K562 (cell line): ENCODE results near the gene DEDD. TPM values are rescaled to one million over a fixed set of nuclear protein-coding genes. Genes with fewer than 3 reads are reported as not detected.
A peak's percentile ranks its signal among the peaks of the same experiment; 100 is the strongest.

Experiments used
- BRD4 ChIP-seq: fragments of 200-600 bp; sonication (generic); IDR thresholded peaks from 2 replicates; pipeline ENCODE4 v1.6.1; 2017; ENCODE audit warnings: inconsistent platforms
- BRD9 ChIP-seq: fragments of 450-650 bp; IDR thresholded peaks from 2 replicates; pipeline ENCODE4 v1.6.1; 2018; ENCODE audit warnings: low read depth; ENCODE audit not compliant: partially characterized antibody
- CBX2 ChIP-seq: fragments of 200-600 bp; sonication (generic); IDR thresholded peaks from one replicate; pipeline ENCODE4 v1.6.1; 2012; ENCODE audit warnings: mild to moderate bottlenecking, low read length, inconsistent platforms; ENCODE audit not compliant: insufficient read depth, poor library complexity, severe bottlenecking
- CCNT2 ChIP-seq: IDR thresholded peaks from 2 replicates; pipeline ENCODE4 v1.6.1; 2011; ENCODE audit warnings: borderline replicate concordance, low read depth, mild to moderate bottlenecking, moderate library complexity, mixed read lengths, low read length; ENCODE audit not compliant: insufficient read length; ENCODE audit errors: extremely low read depth
- CHAMP1 ChIP-seq: fragments of 450-650 bp; IDR thresholded peaks from 2 replicates; pipeline ENCODE4 v1.6.1; 2016; ENCODE audit warnings: mild to moderate bottlenecking
- CHCHD3 ChIP-seq: fragments of 250-450 bp; sonication (Bioruptor Pico); IDR thresholded peaks from 2 replicates; pipeline ENCODE4 v2.1.2; 2022; ENCODE audit warnings: mild to moderate bottlenecking
- ERF ChIP-seq: fragments of 450-650 bp; formaldehyde crosslinking; IDR thresholded peaks from 2 replicates; pipeline ENCODE4 v1.4.0; 2020; ENCODE audit warnings: mild to moderate bottlenecking, mixed read lengths
- EWSR1 ChIP-seq: fragments of 450-650 bp; IDR thresholded peaks from 2 replicates; pipeline ENCODE4 v1.6.1; 2018; ENCODE audit warnings: borderline replicate concordance, mild to moderate bottlenecking, low read depth, moderate library complexity; ENCODE audit not compliant: partially characterized antibody
- FOXP4 ChIP-seq: sonication (generic); formaldehyde crosslinking; IDR thresholded peaks from 2 replicates; pipeline ENCODE4 v1.8.0; 2022; ENCODE audit warnings: mild to moderate bottlenecking, missing genetic modification reagents, borderline replicate concordance
- HDGF ChIP-seq: fragments of 450-650 bp; IDR thresholded peaks from 2 replicates; pipeline ENCODE4 v1.6.1; 2016
- HMGXB4 ChIP-seq: sonication (generic); formaldehyde crosslinking; IDR thresholded peaks from 2 replicates; pipeline ENCODE4 v1.8.1; 2023; ENCODE audit warnings: mild to moderate bottlenecking, missing genetic modification reagents
- LARP7 ChIP-seq: fragments of 450-650 bp; IDR thresholded peaks from 2 replicates; pipeline ENCODE4 v1.6.1; 2016
- MCM2 ChIP-seq: fragments of 450-650 bp; IDR thresholded peaks from 2 replicates; pipeline ENCODE4 v1.6.1; 2017; ENCODE audit warnings: low read depth, mild to moderate bottlenecking
- MEIS2 ChIP-seq: fragments of 450-650 bp; IDR thresholded peaks from 2 replicates; pipeline ENCODE4 v1.6.1; 2014; ENCODE audit warnings: mild to moderate bottlenecking; ENCODE audit not compliant: partially characterized antibody
- MTA3 ChIP-seq: fragments of 450-650 bp; formaldehyde crosslinking; IDR thresholded peaks from 2 replicates; pipeline ENCODE4 v1.6.1; 2017; ENCODE audit warnings: mild to moderate bottlenecking, borderline replicate concordance
- MYBL2 ChIP-seq, 2 experiments: fragments of 450-650 bp in 1 of 2; sonication (generic) in 1 of 2; formaldehyde crosslinking in 1 of 2; IDR thresholded peaks; 2 replicates each; pipeline versions ENCODE4 v1.6.1 to v1.8.1; 2017 to 2022; ENCODE audit warnings: borderline replicate concordance in 1 of 2, inconsistent platforms in 1 of 2, low read depth in 1 of 2, mild to moderate bottlenecking in 1 of 2, missing genetic modification reagents in 1 of 2, moderate library complexity in 1 of 2
- RBM15 ChIP-seq: fragments of 200-400 bp; formaldehyde crosslinking; IDR thresholded peaks from 2 replicates; pipeline ENCODE4 v1.6.1; 2018; ENCODE audit warnings: mild to moderate bottlenecking, low read length, moderate library complexity; ENCODE audit not compliant: insufficient read depth
- RFX1 ChIP-seq: fragments of 450-650 bp; IDR thresholded peaks from 2 replicates; pipeline ENCODE4 v1.6.1; 2016; ENCODE audit warnings: mild to moderate bottlenecking, moderate library complexity
- THRAP3 ChIP-seq: fragments of 450-650 bp; IDR thresholded peaks from 2 replicates; pipeline ENCODE4 v1.6.1; 2016; ENCODE audit warnings: mild to moderate bottlenecking, inconsistent platforms, borderline replicate concordance
- U2AF2 ChIP-seq: fragments of 200-400 bp; formaldehyde crosslinking; optimal IDR thresholded peaks from 2 replicates; pipeline ENCODE3; 2017; ENCODE audit warnings: low read depth, mild to moderate bottlenecking, low read length
- ZNF174 ChIP-seq: fragments of 250-450 bp; sonication (Bioruptor Pico); IDR thresholded peaks from 2 replicates; pipeline ENCODE4 v1.4.0; 2020; ENCODE audit warnings: mild to moderate bottlenecking
- ZNF316 ChIP-seq: fragments of 450-650 bp; IDR thresholded peaks from 2 replicates; pipeline ENCODE4 v1.6.1; 2016
- ZNF57 ChIP-seq: fragments of 450-650 bp; formaldehyde crosslinking; IDR thresholded peaks from 2 replicates; pipeline ENCODE4 v1.4.0; 2020; ENCODE audit warnings: mild to moderate bottlenecking, moderate library complexity
- polyA plus RNA-seq, 8 experiments: library from polyadenylated mRNA; depleted of rRNA in 4 of 8; stranded (reverse) in 5 of 8; unstranded in 3 of 8; fragments of >200 nt; fragmentation: Nextera tagmentation in 2 of 8; fragmentation: Illumina TruSeq in 1 of 8; extraction: Ambion mirVana in 2 of 8; extraction: Trizol in 1 of 8; gene quantifications; 2 replicates each; pipeline versions ENCODE4 v1.2.1 to v1.2.3, GENCODE V29; 2011 to 2014; ENCODE audit warnings: inconsistent platforms in 1 of 8, missing spikeins in 1 of 8
- total RNA-seq, 7 experiments: library from RNA; depleted of rRNA in 6 of 7; stranded (reverse); fragments of >200 nt in 6 of 7; fragmentation: Illumina TruSeq in 2 of 7; extraction: Trizol in 2 of 7; gene quantifications; 2 replicates each; pipeline versions ENCODE4 v1.2.1 to v1.2.3, GENCODE V29; 2011 to 2021; ENCODE audit warnings: low replicate concordance in 1 of 7

DEDD gene
- total and polyA plus RNA-seq, 9 of the 15 experiments (the other 6 are each of a cell fraction or from before 2014, with no cell fraction given) = 11.6 to 41.0 (median 16.8) TPM

- TF ChIP-seq HMGXB4 (CRISPR knock-in tag) (no peak; the same call in 1 of the 2 replicates), HDGF (no peak), LARP7 (no peak), RFX1 (no peak), MYBL2 (IDR thresholded peaks at IDR 0.05; ENCODE audit: low read depth) (no peak; the same call in 1 of the 2 replicates), MYBL2 (CRISPR knock-in tag; IDR thresholded peaks at IDR 0.05; ENCODE audit: borderline replicate concordance) (no peak), MCM2 (no peak), CCNT2 (peak; percentile 59), RBM15 (no peak), CHCHD3 (CRISPR knock-in tag) (no peak), ERF (CRISPR knock-in tag) (no peak), ZNF316 (no peak), U2AF2 (no peak), CBX2 (no peak), FOXP4 (CRISPR knock-in tag) (no peak), MTA3 (no peak), MEIS2 (peak; percentile 66), BRD4 (no peak), ZNF57 (no peak), EWSR1 (no peak), CHAMP1 (no peak), BRD9 (peak; percentile 80), THRAP3 (no peak), ZNF174 (CRISPR knock-in tag) (no peak)
Observed at GRCh38 chr1:161132410-161133219, at the start of gene DEDD (continued).
